ENCODE measurements around the gene KIF11.
"Not testable (repeated sequence)": the region's sequence is repeated elsewhere in the genome, so short reads cannot be mapped to it uniquely, and the experiment has no call there.

- TF ChIP-seq ELK1 (IDR thresholded peaks at IDR 0.05; ENCODE audit: borderline replicate concordance, low read depth, low read length); CTCF (conservative IDR thresholded peaks at IDR 0.05; ENCODE audit: low read depth, low read length); POLR2A (IDR thresholded peaks at IDR 0.05; ENCODE audit: low read depth, low read length); CEBPB (IDR thresholded peaks at IDR 0.05; ENCODE audit: low read depth, low read length); MXI1 (IDR thresholded peaks at IDR 0.05; ENCODE audit: borderline replicate concordance, low read depth, low read length); RCOR1 (IDR thresholded peaks at IDR 0.05; ENCODE audit: insufficient replicate concordance, low read length); RFX5 (IDR thresholded peaks at IDR 0.05; ENCODE audit: low read depth, low read length); USF2 (IDR thresholded peaks at IDR 0.05; ENCODE audit: low read depth, low read length); MAFK (IDR thresholded peaks at IDR 0.05; ENCODE audit: low read depth, low read length); RAD21 (IDR thresholded peaks at IDR 0.05; ENCODE audit: low read length); SMC3 (IDR thresholded peaks at IDR 0.05; ENCODE audit: low read depth, low read length); NFE2L2 (IDR thresholded peaks at IDR 0.05; ENCODE audit: low read depth, low read length); MAZ (IDR thresholded peaks at IDR 0.05; ENCODE audit: borderline replicate concordance, low read depth, low read length); BHLHE40 (IDR thresholded peaks at IDR 0.05; ENCODE audit: low read depth, low read length): not testable (repeated sequence)
Observed at GRCh38 chr10:92650864-92651263, 57.9 kb downstream of the KIF11 start.
